Panc1 (cell line): Measurements from ENCODE around the gene USF1. TPM values are rescaled to one million over a fixed set of nuclear protein-coding genes. Genes with fewer than 3 reads are reported as not detected.
A peak's percentile ranks its signal among the peaks of the same experiment; 100 is the strongest.

Experiments
- ATAC-seq: fragments of 200-7000 bp; cut with Tn5 transposase; 2 replicates; pipeline ENCODE4 v1.9.1; 2020; ENCODE audit warnings: mild to moderate bottlenecking, moderate library complexity
- BruUV-seq: library from RNA; stranded (reverse); fragments of 400-500 nt; replicated peaks from 2 replicates; lab custom pipeline; 2021; lab: Mats Ljungman, UMichigan
- CTCF ChIA-PET: fragments of 300-600 bp; sonication (Branson Sonifier 250); formaldehyde crosslinking; loops from one replicate; lab custom pipeline; 2022; ENCODE audit warnings: antibody characterized with exemption; lab: Charles Lee
- POLR2A ChIA-PET: fragments of 300-600 bp; sonication (Branson Sonifier 250); formaldehyde crosslinking; loops from one replicate; lab custom pipeline; 2022; ENCODE audit warnings: antibody characterized with exemption; lab: Charles Lee
- DNase-seq: peaks from one replicate; pipeline ENCODE4 v3.0.0-alpha.2; 2010; ENCODE audit warnings: low read depth, low spot score
- H3K27ac ChIP-seq: 2 replicates; pipeline ENCODE4 v1.5.1; 2011; ENCODE audit warnings: mild to moderate bottlenecking, low read length, inconsistent platforms
- H3K27me3 ChIP-seq: fragments of 200-500 bp; sonication (Bioruptor generic); 2 replicates; pipeline ENCODE4 v1.6.0; 2014; ENCODE audit warnings: low read length, inconsistent platforms; ENCODE audit not compliant: control insufficient read depth, insufficient read depth
- H3K36me3 ChIP-seq: fragments of 200-500 bp; sonication (Bioruptor generic); 2 replicates; pipeline ENCODE4 v1.5.1; 2014; ENCODE audit warnings: inconsistent platforms, mild to moderate bottlenecking, low read length, moderate library complexity; ENCODE audit not compliant: control insufficient read depth, insufficient read depth
- H3K4me1 ChIP-seq: 2 replicates; pipeline ENCODE4 v1.5.1; 2011; ENCODE audit warnings: inconsistent platforms, mild to moderate bottlenecking, low read length, moderate library complexity; ENCODE audit not compliant: control insufficient read depth, insufficient read depth
- H3K4me3 ChIP-seq, 2 experiments: 2 replicates each; pipeline ENCODE4 v1.5.1; 2011 to 2012; ENCODE audit warnings: low read depth in 2 of 2, low read length in 2 of 2, mild to moderate bottlenecking in 2 of 2, inconsistent platforms in 1 of 2, moderate library complexity in 1 of 2
- H3K9me3 ChIP-seq: fragments of 200-500 bp; sonication (Bioruptor generic); 2 replicates; pipeline ENCODE4 v1.5.1; 2014; ENCODE audit warnings: low read depth, mild to moderate bottlenecking, inconsistent platforms, low read length, moderate library complexity; ENCODE audit not compliant: control insufficient read depth, insufficient read depth
- CTCF ChIP-seq: fragments of 450-650 bp; IDR thresholded peaks from 2 replicates; pipeline ENCODE4 v1.5.1; 2017; ENCODE audit warnings: mild to moderate bottlenecking
- POLR2AphosphoS5 ChIP-seq: IDR thresholded peaks from 2 replicates; pipeline ENCODE4 v1.6.1; 2012; ENCODE audit warnings: mild to moderate bottlenecking, low read depth, low read length, moderate library complexity
- REST ChIP-seq, 2 experiments: IDR thresholded peaks; 2 replicates each; pipeline ENCODE4 v1.6.1; 2011 to 2012; ENCODE audit warnings: low read depth in 2 of 2, control low read depth in 1 of 2, low read length in 1 of 2, mild to moderate bottlenecking in 1 of 2, moderate library complexity in 1 of 2; ENCODE audit not compliant: insufficient read depth in 1 of 2
- SIN3A ChIP-seq: IDR thresholded peaks from 2 replicates; pipeline ENCODE4 v1.6.1; 2012; ENCODE audit warnings: low read depth, mild to moderate bottlenecking, low read length, moderate library complexity, borderline replicate concordance; ENCODE audit not compliant: insufficient read depth
- TCF7L2 ChIP-seq: IDR thresholded peaks from 2 replicates; pipeline ENCODE4 v1.6.1; 2011; ENCODE audit warnings: mild to moderate bottlenecking, low read depth, low read length, inconsistent platforms
- in situ Hi-C: cut with HindIII; loops from 2 replicates; pipeline ENCODE4 v1.10.0; 2016; ENCODE audit warnings: low sequenced_read_pairs, low pct_unique_long_range_greater_than_20kb
- intact Hi-C: fragments of 100-400 bp; cut with micrococcal nuclease; formaldehyde crosslinking; loops from one replicate; pipeline ENCODE4 v1.10.0; 2022; ENCODE audit not compliant: unreplicated experiment
- total RNA-seq: library from RNA; stranded (reverse); gene quantifications from one replicate; pipeline ENCODE4 v1.2.1, GENCODE V29; 2021; ENCODE audit not compliant: unreplicated experiment

The USF1 gene
- total RNA-seq, 1 experiment from 2014 or later, result 57.7 TPM

- DNase-seq, result no peak
- Histone ChIP-seq H3K4me3 (peak overlapping the region; percentile 68 to 84), H3K27ac (peak overlapping the region; percentile 70)
Measured at GRCh38 chr1:161037661-161038522, 7.9 kb downstream of the USF1 start.

More at GRCh38 chr1:161037661-161038522, 7.9 kb downstream of the USF1 start:
- intact Hi-C loops, result no loop called here
- POLR2A ChIA-PET, result no interaction called here
- in situ Hi-C loops, result no loop called here
- no peaks in the 10 kb centered on the region for H3K27me3 ChIP-seq
- H3K36me3 ChIP-seq, result peaks cover 9% of the 10 kb centered on the region
- H3K9me3 ChIP-seq, result no peaks in the 10 kb centered on the region
- no TSS peak for BruUV-seq
- ATAC-seq, result peak; percentile 6; the same call in 1 of the 2 replicates
- no peak for TF ChIP-seq REST (IDR thresholded peaks at IDR 0.05; ENCODE audit: insufficient read depth in 1 of 2, low read depth in 2 of 2, low read length in 1 of 2)
- no peak for TF ChIP-seq POLR2AphosphoS5
- TF ChIP-seq TCF7L2, result no peak
- TF ChIP-seq CTCF, result no peak
- TF ChIP-seq SIN3A, result no peak
- CTCF ChIA-PET, result interaction anchor here (1.0 kb wide), 1 partner anchor 17 kb away, joined by 7 read pairs; the partner anchor contains the start of gene F11R
- H3K4me1 ChIP-seq, result peaks cover 13% of the 10 kb centered on the region
